GM18508 (cell line): ENCODE measurements around the gene AOPEP.

Source experiments
- ATAC-seq: cut with Tn5 transposase; IDR thresholded peaks from one replicate; pipeline ENCODE4 v1.9.1; 2021; ENCODE audit warnings: moderate number of reproducible peaks; ENCODE audit not compliant: insufficient read depth, unreplicated experiment

Gene AOPEP

DNA sequence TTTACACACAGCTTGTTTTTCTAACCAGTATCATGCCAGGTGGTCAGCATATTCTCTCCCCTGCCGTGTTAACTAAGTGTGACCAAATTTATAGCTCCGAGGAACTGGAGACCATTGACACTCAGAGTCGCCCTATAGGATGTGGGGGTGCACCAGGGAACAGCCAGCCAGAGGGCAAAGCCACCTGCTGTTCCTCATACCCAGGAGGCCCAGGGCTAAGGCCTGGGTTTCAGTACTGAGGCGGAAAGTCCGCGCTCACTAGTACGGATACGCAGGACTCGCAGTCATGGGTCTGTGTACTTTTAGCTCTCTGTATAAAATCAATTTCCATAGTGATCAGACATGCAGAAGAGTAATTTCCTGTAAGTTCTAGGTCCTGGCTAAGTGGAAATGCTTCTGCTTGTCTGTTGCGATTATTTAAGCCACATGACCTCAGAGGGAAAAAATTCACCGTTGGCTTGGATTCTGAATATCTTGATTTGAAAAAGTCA, 247.0 kb downstream of the AOPEP start:
- ATAC-seq: no peak

DNA sequence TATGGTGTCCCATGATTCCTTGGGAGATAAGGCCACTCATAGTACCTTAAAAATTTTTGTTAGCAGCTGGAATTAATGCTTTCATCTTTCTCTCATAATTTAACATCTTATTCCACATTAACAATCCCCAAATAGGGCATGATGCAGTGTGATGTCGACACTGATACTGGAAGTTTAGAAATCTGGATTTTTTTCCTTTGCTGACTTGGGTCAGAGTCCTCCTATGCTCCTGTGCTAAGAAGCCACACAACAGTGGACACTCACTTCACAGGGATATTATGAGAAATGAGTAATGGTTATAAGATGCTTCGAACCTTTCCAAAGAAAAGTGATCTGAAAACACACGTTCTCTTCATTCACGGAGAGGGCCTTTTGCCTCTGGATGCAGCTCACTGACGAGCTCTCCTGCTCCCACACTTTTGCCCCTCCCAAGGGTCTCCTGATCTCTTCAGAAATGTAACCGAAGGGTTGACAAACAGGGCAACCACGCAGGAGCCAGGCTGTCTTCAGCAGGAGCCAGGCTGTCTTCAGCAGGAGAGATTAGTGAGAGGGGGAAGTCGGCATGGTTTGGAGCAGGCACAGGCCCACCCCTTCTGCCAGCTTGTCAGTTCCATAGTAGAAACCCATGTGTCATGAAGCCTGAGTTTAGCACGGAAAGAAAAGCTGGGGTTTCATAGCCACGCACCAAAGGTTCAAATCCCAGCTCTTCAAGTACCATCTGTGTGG, 247.8 kb downstream of the AOPEP start:
- ATAC-seq: no peak

DNA sequence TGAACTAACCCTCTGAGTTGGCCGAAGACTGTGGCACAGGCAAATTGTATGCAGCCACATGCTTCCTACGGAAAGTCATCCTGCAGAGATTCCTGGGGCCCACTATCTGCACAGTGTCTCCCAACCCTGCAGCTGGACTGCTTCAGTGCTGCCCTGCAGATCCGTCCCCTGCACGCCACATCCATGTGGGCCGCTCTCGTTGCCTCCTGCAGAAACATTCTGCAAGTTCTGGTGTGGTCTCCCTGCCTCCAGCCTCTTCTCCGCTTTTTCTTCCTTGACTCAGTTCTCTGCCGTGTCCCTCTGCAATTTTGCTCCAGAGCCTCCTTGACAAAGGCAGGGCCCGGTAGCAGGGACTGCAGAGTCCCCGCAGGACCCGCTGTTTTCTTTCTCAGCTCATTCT, 249.0 kb downstream of the AOPEP start:
- no peak for ATAC-seq

DNA sequence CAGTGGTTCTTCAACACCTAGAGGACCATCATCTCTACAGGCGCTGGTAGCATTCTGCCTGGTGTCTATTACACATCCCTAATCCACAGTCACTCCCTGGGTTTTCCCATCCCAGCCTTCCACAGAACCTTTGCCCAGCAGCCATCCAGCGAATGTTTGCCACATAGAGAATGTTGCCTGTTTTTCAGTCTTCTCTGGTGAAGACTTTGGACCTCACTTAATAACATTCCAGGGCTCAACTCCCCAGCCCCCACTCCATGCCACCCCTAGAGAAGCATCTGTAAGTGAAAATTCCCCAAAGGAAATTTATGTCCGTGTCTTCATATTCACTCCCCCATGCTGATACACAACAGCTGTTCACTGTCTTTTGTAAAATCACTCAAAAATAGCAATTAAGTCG, 249.6 kb downstream of the AOPEP start:
- ATAC-seq: no peak

DNA sequence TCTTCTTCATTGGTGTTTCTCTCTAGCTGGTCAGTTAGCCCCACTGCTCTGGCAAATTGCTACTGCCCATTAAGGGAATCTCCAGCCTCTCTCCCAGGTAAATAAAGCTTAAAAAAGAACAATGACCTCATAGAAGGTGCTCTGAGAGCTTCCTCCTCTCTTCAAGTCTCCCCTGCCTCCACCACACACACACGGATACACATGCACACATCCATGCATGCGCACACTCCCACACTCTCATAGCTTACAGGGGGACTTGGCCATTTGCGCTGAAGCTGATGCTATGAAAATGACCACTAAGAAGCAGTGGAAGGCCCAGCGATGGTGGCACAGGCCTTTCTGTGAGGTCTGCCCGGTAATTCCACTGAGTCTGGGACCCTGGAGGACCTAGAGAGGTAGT, 250.9 kb downstream of the AOPEP start:
- no peak for ATAC-seq

DNA sequence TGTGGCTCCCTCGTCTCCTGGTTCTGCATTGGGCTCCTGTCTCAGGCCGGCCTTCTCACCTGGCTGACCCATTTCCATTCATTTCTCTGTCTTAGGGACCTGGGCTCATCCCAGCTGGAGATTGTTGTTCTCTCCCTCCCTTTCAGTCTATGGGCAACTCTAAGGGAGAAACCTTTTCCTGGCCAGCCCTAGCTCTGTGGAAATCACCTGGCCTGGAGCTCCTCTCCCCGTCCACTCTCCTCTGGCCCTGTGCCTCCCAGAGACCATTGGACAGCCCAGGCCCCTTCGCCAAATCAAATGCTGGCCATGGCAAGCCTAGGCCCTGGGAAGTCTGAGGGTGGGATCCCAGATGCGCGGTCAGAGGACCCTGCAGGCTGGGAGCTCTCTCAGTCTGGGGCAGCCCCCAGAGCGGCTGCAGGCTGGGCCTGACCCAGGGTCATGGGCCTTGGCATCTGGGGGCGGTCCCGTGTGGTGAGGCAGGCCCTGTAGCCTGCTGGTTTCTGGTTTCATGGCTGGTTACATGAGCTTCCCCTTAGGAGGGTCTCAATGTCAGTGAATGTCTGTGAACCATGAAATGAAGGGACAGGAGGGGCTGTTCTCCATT, 253.5 kb downstream of the AOPEP start:
- ATAC-seq: no peak

DNA sequence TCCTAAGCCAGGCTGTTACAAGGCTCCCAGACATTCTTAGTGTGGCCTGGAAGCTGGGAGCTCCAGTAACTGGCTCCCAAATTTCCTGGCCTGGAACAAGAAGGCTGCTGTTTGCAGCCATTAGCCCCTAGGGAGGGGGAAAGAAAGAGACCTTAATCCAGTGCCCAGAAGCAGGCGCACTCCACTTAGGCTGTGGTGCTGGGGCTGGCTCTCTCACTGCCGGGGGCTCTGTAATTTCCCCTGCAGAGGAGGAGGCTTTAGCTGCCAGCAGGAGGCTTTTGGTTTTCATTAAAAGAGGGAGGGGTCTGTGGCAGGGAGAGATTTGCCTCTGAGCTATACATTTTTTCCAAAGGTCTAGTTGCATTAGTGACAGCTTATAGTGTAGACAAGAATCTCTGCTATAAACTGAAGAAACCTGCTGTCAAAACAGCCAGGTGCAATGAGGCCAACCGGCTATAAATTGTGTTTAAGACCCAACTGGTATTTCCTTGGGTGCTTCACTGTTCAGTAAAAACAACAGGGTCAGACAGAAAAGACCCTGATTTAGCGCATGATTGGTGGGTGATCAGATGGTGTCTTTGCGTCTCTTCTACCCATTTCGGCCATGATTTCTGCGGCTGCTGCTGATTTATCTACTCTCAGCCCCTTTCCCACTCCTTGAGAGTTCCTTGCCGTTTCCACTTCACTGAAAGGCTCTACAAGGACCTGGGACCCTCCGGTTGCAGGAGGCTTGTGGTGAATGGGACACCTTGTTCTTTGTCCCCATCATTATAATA, 254.6 kb downstream of the AOPEP start:
- no peak for ATAC-seq

DNA sequence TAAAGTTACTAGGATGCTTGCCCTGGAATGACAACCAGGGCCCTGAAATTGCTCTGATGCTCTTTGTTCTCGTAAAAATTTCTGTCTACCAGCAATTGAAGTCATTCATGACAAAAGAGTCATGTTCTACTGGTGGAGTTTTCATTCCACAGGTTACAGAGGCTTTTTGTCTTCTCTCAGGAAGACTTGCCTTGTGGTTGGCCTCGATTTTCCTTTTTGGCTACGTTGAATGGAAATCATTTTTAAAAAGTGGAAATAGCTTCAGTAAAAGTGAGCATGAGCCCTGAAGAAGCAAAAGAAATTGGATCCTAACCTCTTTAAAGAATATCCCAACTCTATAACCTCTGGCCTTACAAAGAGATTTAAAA, 255.2 kb downstream of the AOPEP start:
- ATAC-seq: no peak

DNA sequence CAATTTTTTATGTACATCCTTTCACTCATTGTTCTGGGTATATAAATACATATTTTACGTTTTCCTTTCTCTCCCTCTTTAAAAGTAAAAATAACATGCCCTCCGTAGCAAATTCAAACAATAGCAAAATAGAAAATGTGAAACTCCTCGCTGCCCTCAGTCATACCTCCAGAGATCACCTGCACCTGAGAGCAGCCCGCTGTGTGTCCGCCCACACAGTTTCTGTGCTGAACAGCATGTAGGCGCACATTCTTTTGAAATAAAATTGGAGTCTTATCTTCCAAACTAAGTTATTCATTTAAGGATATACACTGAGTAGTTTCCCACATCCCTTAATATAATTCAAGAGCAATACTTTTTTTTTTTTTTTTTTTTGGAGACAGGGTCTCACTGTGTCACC, 255.7 kb downstream of the AOPEP start:
- ATAC-seq: no peak

DNA sequence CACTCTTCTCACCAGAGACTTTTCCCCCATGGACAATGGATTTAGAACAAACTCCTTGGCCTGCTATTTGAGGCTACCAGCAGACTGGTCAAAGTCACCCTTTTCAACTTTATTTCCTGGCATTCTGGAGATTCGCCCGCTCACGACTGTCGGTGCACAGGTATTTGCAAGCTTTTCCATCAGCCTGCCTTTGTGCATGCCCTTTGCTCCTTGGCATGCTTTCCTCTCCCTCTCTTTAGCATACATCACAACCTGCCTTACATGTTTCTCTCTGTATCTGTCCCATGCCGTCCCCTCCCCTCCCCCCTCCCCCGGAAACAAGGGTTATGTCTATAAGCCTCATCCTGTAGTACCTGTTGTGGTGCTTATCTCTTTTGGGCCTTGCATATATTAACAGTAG, 257.1 kb downstream of the AOPEP start:
- no peak for ATAC-seq

DNA sequence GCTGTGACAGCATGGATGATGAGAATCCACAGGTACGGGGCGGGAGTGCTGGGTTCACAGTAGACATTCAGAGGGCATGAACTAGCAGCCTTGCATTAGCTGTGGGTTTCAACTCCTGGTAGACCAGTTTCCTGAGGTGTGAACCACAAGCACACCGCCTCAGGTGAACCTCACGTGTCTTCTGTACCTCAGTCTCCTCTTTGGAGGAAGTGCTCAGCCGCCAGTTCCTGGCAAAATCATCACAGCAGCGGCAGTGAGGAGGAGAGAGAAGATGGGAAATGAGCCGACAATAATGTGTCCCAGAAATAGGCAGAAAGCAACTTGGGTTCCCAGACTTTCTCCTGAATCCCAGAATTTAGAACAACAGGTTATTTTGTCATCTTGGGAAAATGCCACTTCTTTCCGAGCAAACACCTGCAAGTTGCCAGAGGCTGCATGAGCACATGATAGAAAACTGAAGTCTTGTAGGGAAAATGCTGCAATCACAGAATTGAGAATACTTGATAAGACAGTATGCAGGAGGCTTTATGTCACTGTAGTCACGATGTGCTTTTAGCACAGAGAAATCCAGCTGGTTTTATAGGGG, 258.5 kb downstream of the AOPEP start:
- ATAC-seq: no peak

DNA sequence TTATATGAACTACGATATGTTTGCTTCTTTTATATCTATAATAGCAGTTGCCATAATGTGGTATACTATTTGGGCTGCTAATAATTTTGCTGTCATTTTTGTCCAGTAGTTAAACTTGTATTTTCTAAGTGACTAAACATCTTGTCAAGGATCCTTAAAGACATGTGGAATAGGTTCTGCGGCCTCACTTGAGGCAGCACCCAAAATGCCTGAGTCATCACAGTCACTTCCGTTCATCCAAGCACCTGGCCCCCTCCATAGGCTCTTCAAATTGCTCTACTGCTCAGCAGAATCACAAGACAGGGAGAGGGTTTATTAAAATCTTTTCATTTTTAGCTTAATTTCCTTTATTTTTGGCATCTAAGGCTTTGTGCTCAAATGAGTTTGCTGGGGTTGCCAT, 259.1 kb downstream of the AOPEP start:
- ATAC-seq: no peak

DNA sequence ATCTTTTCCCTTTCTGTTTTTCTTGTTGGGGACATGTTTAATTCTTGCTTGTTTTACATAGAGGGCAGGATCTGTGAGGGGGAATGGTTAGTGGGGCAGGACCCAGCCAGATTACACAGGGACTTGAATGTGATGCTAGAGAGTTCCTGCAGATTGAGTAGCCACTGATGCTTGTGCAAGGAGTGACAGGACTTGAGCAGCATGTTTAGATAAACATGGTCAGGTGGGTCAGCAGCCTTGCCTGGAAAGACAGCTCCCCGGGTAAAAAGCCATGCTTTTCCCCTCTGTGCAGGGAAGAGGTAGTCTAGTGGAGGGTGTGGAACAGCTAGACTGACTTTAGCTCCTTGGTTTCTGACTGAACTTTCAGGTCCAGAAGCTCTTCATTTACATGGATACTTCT, 261.2 kb downstream of the AOPEP start:
- ATAC-seq: no peak

DNA sequence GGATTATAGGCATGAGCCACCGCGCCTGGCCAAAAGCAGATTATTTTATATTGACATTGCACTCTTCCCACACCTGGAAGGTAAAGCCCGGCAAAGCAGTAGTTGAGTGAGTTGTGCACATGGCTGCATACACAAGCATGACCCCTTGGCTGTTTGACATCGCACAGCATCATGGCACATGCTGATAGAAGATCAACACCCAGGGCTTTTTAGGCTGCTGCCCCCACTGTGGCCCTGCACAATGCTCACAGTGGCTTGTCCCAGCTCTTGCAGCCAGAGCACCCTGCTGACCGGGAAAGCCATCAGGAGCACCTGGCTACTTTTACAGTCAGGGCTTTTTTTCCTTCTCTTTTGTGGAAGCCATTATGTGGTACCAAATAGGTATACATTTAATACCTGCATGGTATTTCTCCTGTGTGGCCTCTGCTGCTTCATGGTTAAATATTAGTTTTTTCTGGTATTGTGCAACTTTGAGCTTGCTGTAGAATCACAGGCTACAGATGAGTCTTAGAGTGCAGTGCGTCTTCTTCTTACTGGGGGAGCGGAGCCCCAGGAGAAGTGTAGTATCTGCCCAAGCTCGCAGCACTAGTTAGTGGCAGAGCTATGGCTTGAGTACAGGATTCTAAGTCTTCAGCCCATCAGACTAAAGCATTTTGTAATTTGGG, 264.5 kb downstream of the AOPEP start:
- ATAC-seq: no peak

DNA sequence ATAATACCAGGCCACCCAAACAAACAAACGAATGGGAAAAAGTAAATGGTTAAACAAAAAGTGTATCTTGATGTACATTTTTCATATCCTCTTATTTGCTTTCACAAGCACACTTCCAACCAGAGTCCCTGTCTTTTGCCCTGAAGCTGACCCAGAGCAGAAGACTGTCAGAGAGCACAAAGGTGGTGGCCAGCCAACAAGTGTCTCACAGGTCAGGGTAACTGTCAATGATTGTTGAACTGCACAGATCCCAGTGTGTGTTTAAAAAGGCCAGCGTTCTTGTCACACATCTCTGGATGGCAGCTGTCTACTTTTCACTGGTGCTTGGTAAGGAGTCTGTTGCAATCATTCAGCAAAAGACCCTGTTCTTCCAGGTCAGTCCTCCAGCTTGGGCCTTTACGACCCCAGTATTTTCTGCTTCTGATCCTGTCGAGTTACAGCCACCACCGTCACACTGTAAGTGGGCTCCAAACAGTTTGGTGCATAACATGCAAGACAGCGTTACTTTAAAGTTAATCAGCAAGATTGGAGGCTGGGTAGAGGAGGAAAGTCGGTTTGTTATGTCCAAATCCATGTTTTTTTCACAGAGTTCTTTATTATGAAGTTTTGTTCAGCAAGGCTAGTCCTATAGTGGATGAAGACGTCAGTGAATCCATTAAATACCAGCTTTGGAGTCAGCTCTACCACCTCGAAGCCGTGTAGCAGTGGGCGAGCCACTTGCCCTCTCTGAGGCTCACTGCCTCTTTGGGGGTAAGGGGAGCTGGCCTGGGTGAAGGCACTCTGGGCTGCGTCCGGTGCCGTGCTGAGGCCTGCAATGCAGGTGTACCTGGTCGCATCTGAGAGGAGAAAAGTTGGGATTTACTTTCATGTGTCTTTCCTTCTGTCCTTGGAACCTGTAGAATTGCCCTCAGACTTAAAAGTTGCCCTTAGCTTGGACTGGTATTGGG, 265.7 kb downstream of the AOPEP start:
- ATAC-seq: no peak

DNA sequence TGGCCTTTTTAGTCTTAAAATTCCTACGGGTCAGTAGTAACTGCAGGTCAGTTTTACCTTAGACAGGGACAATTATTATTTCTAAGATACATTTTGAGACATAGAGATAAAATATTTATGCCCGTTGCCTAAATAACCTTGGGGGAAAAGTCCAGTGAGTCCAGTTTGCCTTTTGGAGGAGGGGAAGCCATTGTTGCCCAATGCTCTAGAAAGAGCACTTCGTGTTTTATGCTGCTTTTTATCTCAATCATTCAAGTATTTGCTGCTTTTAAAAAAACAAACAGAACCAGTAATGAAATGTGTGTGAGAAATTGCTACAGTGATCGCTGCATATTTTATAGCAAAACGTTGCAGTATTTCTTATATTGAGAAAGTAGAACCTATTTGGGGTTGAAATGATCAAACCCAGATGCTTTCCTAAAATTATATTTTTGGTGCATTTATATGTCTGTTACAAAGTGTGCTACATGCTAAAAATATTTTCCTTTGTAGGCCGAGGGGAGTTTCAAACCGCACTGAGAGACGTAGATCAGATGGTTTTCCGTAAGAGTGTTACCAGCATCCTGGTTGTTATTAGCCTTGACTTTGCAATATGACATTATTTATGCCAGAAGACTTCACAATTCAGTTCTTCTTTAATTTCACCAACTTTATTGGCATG, 266.8 kb downstream of the AOPEP start:
- no peak for ATAC-seq

DNA sequence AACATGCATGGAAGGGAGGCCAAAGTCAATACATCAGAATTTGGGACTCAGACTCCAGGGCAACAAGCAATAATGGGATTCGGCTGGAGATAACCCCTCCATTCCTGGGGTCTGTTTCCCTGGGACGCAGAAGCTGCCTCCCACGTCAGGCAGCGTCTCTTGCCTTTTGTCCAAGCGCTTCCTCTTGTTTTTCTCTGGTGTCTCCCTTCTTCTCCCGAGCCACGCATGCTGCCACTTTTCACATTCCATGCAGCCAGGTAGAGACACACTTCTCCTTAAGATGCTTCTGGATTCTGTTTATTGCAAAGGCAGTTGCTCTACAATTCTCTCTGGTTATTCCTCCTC, 267.3 kb downstream of the AOPEP start:
- no peak for ATAC-seq

DNA sequence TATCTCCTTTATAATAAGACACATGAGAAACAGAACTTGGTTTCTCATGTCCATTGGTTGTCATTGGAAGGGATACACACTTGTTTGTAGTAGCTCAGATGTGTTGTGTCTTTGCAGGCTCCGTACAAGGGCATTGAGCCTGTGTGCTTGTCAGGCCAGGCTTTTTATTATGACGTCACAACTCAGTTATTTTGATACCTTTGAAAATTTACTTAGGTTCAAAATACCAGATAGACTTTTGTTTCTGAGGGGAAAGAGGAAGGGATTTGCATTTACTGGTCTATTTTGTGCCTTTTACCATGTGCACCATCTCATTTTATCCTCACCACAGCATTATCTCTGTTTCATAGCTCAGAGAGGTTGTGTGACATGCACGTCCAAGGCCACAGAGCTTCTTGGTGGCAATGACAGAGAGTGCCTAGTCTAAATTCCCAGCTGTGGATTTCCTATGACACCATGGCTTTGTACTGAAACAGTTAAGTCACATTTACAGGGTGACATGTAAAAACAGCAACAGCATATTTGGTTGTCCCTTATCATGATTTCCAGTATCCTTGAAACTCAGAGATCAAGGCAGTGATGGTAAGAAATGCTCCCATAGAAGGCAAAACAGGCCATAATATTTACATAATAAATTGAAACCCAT, 268.7 kb downstream of the AOPEP start:
- ATAC-seq: no peak

DNA sequence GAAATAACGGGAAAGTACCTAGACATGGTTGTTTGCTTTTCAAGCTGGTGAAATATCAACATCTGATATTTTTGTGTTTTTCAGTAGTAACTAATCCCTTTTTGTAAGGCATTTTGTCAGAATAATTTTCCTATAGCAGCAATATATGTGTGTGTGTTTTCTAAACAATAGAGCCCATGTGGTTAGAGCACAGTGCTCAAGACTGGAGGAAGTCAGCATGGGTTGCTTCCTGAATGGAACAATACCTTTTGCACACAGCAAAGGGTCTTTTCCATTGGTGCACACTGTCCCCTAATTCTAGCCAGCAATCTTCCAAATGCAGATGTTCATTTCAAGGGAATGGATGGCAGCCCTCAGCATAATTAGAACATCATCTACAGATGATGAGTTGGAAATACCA, 270.1 kb downstream of the AOPEP start:
- ATAC-seq: no peak
